ENCODE data around the gene SMARCA4.

GRCh38 chr19:11020423-11020822 is 59.6 kb downstream of the SMARCA4 start:
- no peak for TF ChIP-seq POLR2A (IDR thresholded peaks at IDR 0.05; ENCODE audit: low read length)
- no peak for TF ChIP-seq GATA1 (IDR thresholded peaks at IDR 0.05; ENCODE audit: low read depth, low read length)
